GM13976 (cell line): ENCODE results near the gene ANXA4.

Experiments used
- DNase-seq: peaks from one replicate; pipeline ENCODE4 v3.0.0; 2012; ENCODE audit warnings: low spot score
- CTCF ChIP-seq: IDR thresholded peaks from 2 replicates; pipeline ENCODE4 v1.5.1; 2012; ENCODE audit warnings: borderline replicate concordance, mild to moderate bottlenecking; ENCODE audit not compliant: insufficient read depth; ENCODE audit errors: extremely low read depth, missing control alignments, control extremely low read depth
- in situ Hi-C: fragments of 300-500 bp; cut with MboI; formaldehyde crosslinking; loops from one replicate; pipeline ENCODE4 v1.12.0; 2022; ENCODE audit warnings: low sequenced_read_pairs, mixed read lengths, inconsistent platforms; ENCODE audit not compliant: unreplicated experiment

ANXA4 gene

GRCh38 chr2:69811018-69811417, 69.1 kb downstream of the ANXA4 start:
- in situ Hi-C loops: loop anchor here (5.0 kb wide), 1 partner anchor 74 kb away; no protein-coding TSS in a partner anchor
- no peak for DNase-seq
- TF ChIP-seq CTCF: no peak

- in situ Hi-C loops: loop anchor here (5.0 kb wide), 1 partner anchor 74 kb away; no protein-coding TSS in a partner anchor
- no peak for DNase-seq
- TF ChIP-seq CTCF: no peak
These were observed 69.7 kb downstream of the ANXA4 start for GRCh38 chr2:69811591-69811990.

GRCh38 chr2:69815717-69816116, 73.8 kb downstream of the ANXA4 start:
- in situ Hi-C loops: no loop called here
- no peak for TF ChIP-seq CTCF
- DNase-seq: no peak

GRCh38 chr2:69816923-69817542, 75.1 kb downstream of the ANXA4 start:
- in situ Hi-C loops: no loop called here
- peak; percentile 75 for TF ChIP-seq CTCF
- DNase-seq: peak; percentile 59

- no peak for DNase-seq
These were observed 76.0 kb downstream of the ANXA4 start for GRCh38 chr2:69817729-69818501.

More at GRCh38 chr2:69817729-69818501, 76.0 kb downstream of the ANXA4 start:
- TF ChIP-seq CTCF: no peak
- in situ Hi-C loops: no loop called here
